H1 (cell line): ENCODE measurements around the gene TIMM10B. TPM values are rescaled to one million over a fixed set of nuclear protein-coding genes. Genes with fewer than 3 reads are reported as not detected.
A peak's percentile ranks its signal among the peaks of the same experiment; 100 is the strongest.

ENCODE experiments used
- CTCF ChIA-PET: fragments of 300-600 bp; sonication (Branson Sonifier 250); formaldehyde crosslinking; loops from one replicate; lab custom pipeline; 2021; ENCODE audit not compliant: partially characterized antibody; lab: Charles Lee
- POLR2A ChIA-PET: fragments of 300-600 bp; sonication (Branson Sonifier 250); formaldehyde crosslinking; loops from one replicate; lab custom pipeline; 2021; ENCODE audit warnings: inconsistent platforms; ENCODE audit not compliant: partially characterized antibody; lab: Charles Lee
- DNase-seq, 2 experiments: peaks; one replicate each; pipeline versions ENCODE4 v3.0.0 to v3.0.0-alpha.2; 2010 to 2022; ENCODE audit warnings: low spot score in 2 of 2, low read depth in 1 of 2, mixed read lengths in 1 of 2
- FAIRE-seq: peaks from 2 replicates; lab custom pipeline; 2011; peaks lifted over from hg19 to GRCh38; lab: Jason Lieb, UNC
- H2AFZ ChIP-seq: 2 replicates; pipeline ENCODE4 v1.8.1; 2012; ENCODE audit warnings: low read length, inconsistent platforms
- H2AK5ac ChIP-seq: 2 replicates; pipeline ENCODE4 v1.6.1; 2013; ENCODE audit warnings: low read depth, low read length
- H2BK120ac ChIP-seq: replicated peaks from 2 replicates; pipeline ENCODE3; 2013; ENCODE audit warnings: low read depth, low read length, inconsistent platforms
- H2BK12ac ChIP-seq: 2 replicates; pipeline ENCODE4 v1.6.1; 2013; ENCODE audit warnings: low read depth, low read length
- H2BK15ac ChIP-seq: 2 replicates; pipeline ENCODE4 v1.6.1; 2013; ENCODE audit warnings: low read length
- H2BK20ac ChIP-seq: 2 replicates; pipeline ENCODE4 v1.6.1; 2013; ENCODE audit warnings: low read length
- H2BK5ac ChIP-seq: 2 replicates; pipeline ENCODE4 v1.6.1; 2013; ENCODE audit warnings: low read depth, low read length
- H3K14ac ChIP-seq: 2 replicates; pipeline ENCODE4 v1.6.1; 2013; ENCODE audit warnings: inconsistent platforms; ENCODE audit not compliant: insufficient read length
- H3K18ac ChIP-seq: 2 replicates; pipeline ENCODE4 v1.6.1; 2013; ENCODE audit warnings: low read length; ENCODE audit errors: extremely low read depth
- H3K23ac ChIP-seq: 2 replicates; pipeline ENCODE4 v1.6.1; 2013; ENCODE audit warnings: inconsistent platforms; ENCODE audit not compliant: insufficient read length
- H3K23me2 ChIP-seq: 2 replicates; pipeline ENCODE4 v1.6.1; 2013; ENCODE audit warnings: low read depth, low read length
- H3K27ac ChIP-seq: 2 replicates; pipeline ENCODE4 v1.6.1; 2011; ENCODE audit warnings: low read depth, low read length, inconsistent platforms
- H3K27me3 ChIP-seq, 4 experiments: replicated peaks in 1 of 4; 1 replicate in 1 of 4; 2 replicates in 3 of 4; pipeline versions ENCODE4 v1.6.1 to v1.8.1; 2011 to 2013; ENCODE audit warnings: low read length in 3 of 4, mild to moderate bottlenecking in 3 of 4, inconsistent platforms in 2 of 4, mixed read lengths in 2 of 4, moderate library complexity in 1 of 4; ENCODE audit not compliant: control insufficient read depth in 3 of 4, insufficient read depth in 3 of 4; ENCODE audit errors: extremely low read depth in 1 of 4
- H3K36me3 ChIP-seq, 4 experiments: 2 replicates each; pipeline versions ENCODE4 v1.6.1 to v1.8.1; 2011 to 2013; ENCODE audit warnings: mild to moderate bottlenecking in 4 of 4, low read length in 3 of 4, moderate library complexity in 2 of 4, control low read depth in 1 of 4, inconsistent platforms in 1 of 4; ENCODE audit not compliant: insufficient read depth in 4 of 4, control insufficient read depth in 2 of 4
- H3K4ac ChIP-seq: replicated peaks from 2 replicates; pipeline ENCODE3; 2013; ENCODE audit warnings: low read length, low read depth, mixed read lengths, inconsistent platforms; ENCODE audit not compliant: insufficient read length
- H3K4me1 ChIP-seq, 4 experiments: replicated peaks in 1 of 4; 1 replicate in 1 of 4; 2 replicates in 3 of 4; pipeline versions ENCODE4 v1.6.1 to v1.8.1; 2011 to 2013; ENCODE audit warnings: low read length in 3 of 4, inconsistent platforms in 2 of 4, mixed read lengths in 1 of 4; ENCODE audit not compliant: insufficient read depth in 4 of 4, control insufficient read depth in 3 of 4
- H3K4me2 ChIP-seq, 2 experiments: 2 replicates each; pipeline versions ENCODE4 v1.6.1 to v1.8.1; 2011 to 2013; ENCODE audit warnings: low read depth in 2 of 2, low read length in 2 of 2, control low read depth in 1 of 2, inconsistent platforms in 1 of 2, mild to moderate bottlenecking in 1 of 2; ENCODE audit not compliant: insufficient read depth in 1 of 2
- H3K4me3 ChIP-seq, 4 experiments: fragments of 200-600, 300-600 bp in 1 of 4; sonication (generic), shearing (Covaris generic), sonication (Bioruptor Twin) in 1 of 4; 2 replicates each; pipeline versions ENCODE4 v1.5.1 to v1.8.1; 2011 to 2016; ENCODE audit warnings: low read length in 4 of 4, low read depth in 3 of 4, control low read depth in 2 of 4, inconsistent platforms in 2 of 4, mild to moderate bottlenecking in 2 of 4, mixed read lengths in 1 of 4, moderate library complexity in 1 of 4; ENCODE audit not compliant: insufficient read depth in 2 of 4; ENCODE audit errors: extremely low read depth in 1 of 4
- H3K56ac ChIP-seq: replicated peaks from 2 replicates; pipeline ENCODE3; 2013; ENCODE audit warnings: low read depth, mild to moderate bottlenecking, mixed read lengths, low read length, inconsistent platforms; ENCODE audit not compliant: insufficient read length
- H3K79me1 ChIP-seq: 2 replicates; pipeline ENCODE4 v1.6.1; 2013; ENCODE audit warnings: low read depth, low read length, control low read depth
- H3K79me2 ChIP-seq, 2 experiments: 2 replicates each; pipeline versions ENCODE4 v1.6.1 to v1.8.1; 2012 to 2013; ENCODE audit warnings: low read length in 2 of 2, mild to moderate bottlenecking in 2 of 2, inconsistent platforms in 1 of 2; ENCODE audit not compliant: insufficient read depth in 2 of 2, control insufficient read depth in 1 of 2
- H3K9ac ChIP-seq, 4 experiments: replicated peaks in 1 of 4; 1 replicate in 1 of 4; 2 replicates in 3 of 4; pipeline versions ENCODE4 v1.6.1 to v1.8.1; 2011 to 2013; ENCODE audit warnings: low read depth in 3 of 4, low read length in 3 of 4, control low read depth in 2 of 4, mild to moderate bottlenecking in 2 of 4, moderate library complexity in 2 of 4, inconsistent platforms in 1 of 4; ENCODE audit errors: extremely low read depth in 1 of 4
- H3K9me3 ChIP-seq, 2 experiments: 2 replicates each; pipeline versions ENCODE4 v1.6.1 to v1.8.1; 2012 to 2013; ENCODE audit warnings: mild to moderate bottlenecking in 2 of 2, moderate library complexity in 2 of 2, control low read depth in 1 of 2, inconsistent platforms in 1 of 2, low read depth in 1 of 2, low read length in 1 of 2, mixed read lengths in 1 of 2; ENCODE audit not compliant: insufficient read depth in 2 of 2
- H4K20me1 ChIP-seq, 2 experiments: replicated peaks in 1 of 2; 2 replicates each; pipeline versions ENCODE3 to v1.8.1; 2011 to 2013; ENCODE audit warnings: inconsistent platforms in 2 of 2, low read length in 2 of 2, mild to moderate bottlenecking in 1 of 2; ENCODE audit not compliant: insufficient read depth in 2 of 2, control insufficient read depth in 1 of 2
- H4K5ac ChIP-seq: 2 replicates; pipeline ENCODE4 v1.6.1; 2013; ENCODE audit warnings: low read length, low read depth, mixed read lengths, inconsistent platforms; ENCODE audit not compliant: insufficient read length
- H4K8ac ChIP-seq: 2 replicates; pipeline ENCODE4 v1.8.0; 2013; ENCODE audit warnings: mild to moderate bottlenecking, moderate library complexity, low read length, inconsistent platforms; ENCODE audit not compliant: insufficient read depth; ENCODE audit errors: extremely low read depth
- H4K91ac ChIP-seq: replicated peaks from 2 replicates; pipeline ENCODE3; 2013; ENCODE audit warnings: low read length, mixed read lengths, inconsistent platforms; ENCODE audit not compliant: insufficient read length
- GTF2F1 ChIP-seq: IDR thresholded peaks from 2 replicates; pipeline ENCODE4 v1.6.1; 2012; ENCODE audit warnings: low read depth, low read length, improper control_type of control experiment, borderline replicate concordance
- KDM5A ChIP-seq: fragments of 200-600 bp; IDR thresholded peaks from 2 replicates; pipeline ENCODE4 v1.7.1; 2012; ENCODE audit warnings: mild to moderate bottlenecking, low read length, inconsistent platforms, mixed read lengths
- POLR2A ChIP-seq, 2 experiments: IDR thresholded peaks; 1 replicate in 1 of 2; 2 replicates in 1 of 2; pipeline ENCODE4 v1.6.1; 2011; ENCODE audit warnings: low read depth in 2 of 2, low read length in 2 of 2, mild to moderate bottlenecking in 2 of 2; ENCODE audit errors: control extremely low read depth in 1 of 2
- POLR2AphosphoS5 ChIP-seq: IDR thresholded peaks from 2 replicates; pipeline ENCODE4 v1.6.1; 2011; ENCODE audit warnings: low read depth, low read length
- SP4 ChIP-seq: IDR thresholded peaks from 2 replicates; pipeline ENCODE4 v1.6.1; 2012; ENCODE audit warnings: low read length, inconsistent platforms
- TEAD4 ChIP-seq: IDR thresholded peaks from 2 replicates; pipeline ENCODE4 v1.6.1; 2012; ENCODE audit warnings: low read depth, low read length, inconsistent platforms, mixed read lengths
- WGBS, 2 experiments: shearing (Covaris generic) in 1 of 2; methylation state at CpG; one replicate each; pipeline versions ENCODE4 v1.1.6 to v1.1.7; 2013 to 2015; ENCODE audit warnings: low lambda C conversion rate in 2 of 2, mixed read lengths in 2 of 2, inconsistent platforms in 1 of 2, low coverage in 1 of 2, missing lambda C conversion rate in 1 of 2; ENCODE audit not compliant: insufficient replicate concordance in 2 of 2, insufficient coverage in 1 of 2, insufficient read length in 1 of 2; ENCODE audit errors: extremely low coverage in 1 of 2, missing lambda C conversion rate in 1 of 2; 5-methylcytosine and 5-hydroxymethylcytosine counted together
- polyA plus RNA-seq, 7 experiments: library from polyadenylated mRNA; depleted of rRNA in 3 of 7; stranded (reverse) in 5 of 7; unstranded in 2 of 7; fragments of >200 nt in 5 of 7; fragments of 200-250 nt in 2 of 7; gene quantifications; 1 replicate in 5 of 7; 2 replicates in 1 of 7; 4 replicates in 1 of 7; pipeline versions ENCODE4 v1.2.1 to v1.2.3, GENCODE V29; 2011 to 2013; ENCODE audit warnings: missing spikeins in 2 of 7, mixed read lengths in 2 of 7
- total RNA-seq: library from RNA; stranded (reverse); fragmentation: NEBNext Ultra II Directional; extraction: Animal tissue kit (Norgen Biotek cat#: 25700); gene quantifications from 2 replicates; pipeline ENCODE4 v1.2.1, GENCODE V29; 2021

The TIMM10B gene
- total and polyA plus RNA-seq, 2 of the 8 experiments (the other 6 are each of a cell fraction or from before 2014, with no cell fraction given) = 38.2 to 47.8 TPM

GRCh38 chr11:6474806-6475500 is 6.3 kb upstream of the TIMM10B start:
- H3K79me2 ChIP-seq = peaks cover 0 to 5% of the 10 kb centered on the region in 2 experiments; a peak in 2 of 4 replicates
- POLR2A ChIA-PET = interaction anchor here (0.8 to 3.1 kb wide), 15 partner anchors 10 to 206 kb away, joined by 3 to 13 read pairs (median 4); partner anchors contain the start of genes APBB1, DNHD1, HPX and TAF10
- no peaks in the 10 kb centered on the region; a peak in 1 of 7 replicates for H3K27me3 ChIP-seq
- no peak overlapping the region for H2BK15ac ChIP-seq
- FAIRE-seq (no peak), DNase-seq (no peak)
- CTCF ChIA-PET = interaction anchor here (0.6 to 7.0 kb wide), 23 partner anchors 9 to 1099 kb away, joined by 3 to 69 read pairs (median 4); partner anchors contain the start of genes APBB1, DNHD1, HPX and SMPD1
- H3K79me1 ChIP-seq = no peaks in the 10 kb centered on the region
- no peak overlapping the region for H3K4ac ChIP-seq
- no peak overlapping the region for H2AK5ac ChIP-seq
- no peak overlapping the region for H3K56ac ChIP-seq
- H2BK120ac ChIP-seq = no peak overlapping the region
- no peak overlapping the region for H4K5ac ChIP-seq
- 76% methylated on average over 3 of the region's 3 CpGs; no CpG with 5 or more reads in 1 of the 2 experiments for WGBS, 2 experiments
- H3K4me2 ChIP-seq = peak overlapping the region; percentile 71 to 80
- TF ChIP-seq TEAD4 = no peak
- TF ChIP-seq KDM5A = no peak
- TF ChIP-seq GTF2F1 = no peak
- TF ChIP-seq POLR2AphosphoS5 = 0 out of 2 replicates have a peak, but pooled peaks have one; percentile 1
- TF ChIP-seq SP4 = no peak
- peak; percentile 27 to 48; a peak in 1 of 3 replicates for TF ChIP-seq POLR2A (IDR thresholded peaks at IDR 0.05; ENCODE audit: control extremely low read depth in 1 of 2, low read depth in 2 of 2, low read length in 2 of 2)
- H3K14ac ChIP-seq = no peak overlapping the region
- no peaks in the 10 kb centered on the region for H3K9me3 ChIP-seq
- no peak overlapping the region for H3K18ac ChIP-seq
- H3K23me2 ChIP-seq = peaks cover 10% of the 10 kb centered on the region; the same call in 1 of the 2 replicates
- H3K9ac ChIP-seq = no peak overlapping the region; a peak in 1 of 7 replicates
- peaks cover 8 to 18% (median 9%) of the 10 kb centered on the region in 4 experiments for H3K4me1 ChIP-seq
- no peak overlapping the region for H2BK12ac ChIP-seq
- H4K20me1 ChIP-seq = peaks cover 1 to 6% of the 10 kb centered on the region in 2 experiments
- H2AFZ ChIP-seq = no peak overlapping the region
- no peak overlapping the region for H3K27ac ChIP-seq
- H3K36me3 ChIP-seq = peaks cover 13 to 34% (median 24%) of the 10 kb centered on the region in 4 experiments
- no peak overlapping the region for H4K91ac ChIP-seq
- no peak overlapping the region for H3K23ac ChIP-seq
- no peak overlapping the region for H2BK5ac ChIP-seq
- H4K8ac ChIP-seq = no peak overlapping the region
- no peak overlapping the region for H2BK20ac ChIP-seq
- peak overlapping the region; percentile 42 to 97 (median 53); a peak in 5 of 8 replicates for H3K4me3 ChIP-seq
